DMS114 treated with DMSO at 0.1 percent for 48 hours (cell line): ENCODE results near the gene FCAMR.

Experiments
- DNase-seq: peaks from one replicate; lab custom pipeline; 2025; ENCODE audit not compliant: unreplicated experiment; lab: John Stamatoyannopoulos, UW

Gene FCAMR

GRCh38 chr1:206912445-206913095 lies 57.7 kb downstream of the FCAMR start:
- peak; percentile 58 for DNase-seq

GRCh38 chr1:206911064-206911663 lies 59.1 kb downstream of the FCAMR start:
- peak; percentile 50 for DNase-seq

GRCh38 chr1:206909883-206910318 lies 60.4 kb downstream of the FCAMR start:
- no peak for DNase-seq

GRCh38 chr1:206909161-206909882 lies 60.9 kb downstream of the FCAMR start:
- no peak for DNase-seq

GRCh38 chr1:206908038-206908437 lies 62.2 kb downstream of the FCAMR start:
- no peak for DNase-seq
